Ishikawa (cell line): ENCODE measurements around the gene MRPL42.

Experiments used
- CEBPB ChIP-seq: IDR thresholded peaks from 2 replicates; pipeline ENCODE4 v1.6.1; 2012
- CREB1 ChIP-seq: IDR thresholded peaks from 2 replicates; pipeline ENCODE4 v1.6.1; 2012; ENCODE audit warnings: low read depth
- EGR1 ChIP-seq: IDR thresholded peaks from 2 replicates; pipeline ENCODE4 v1.6.1; 2012
- EP300 ChIP-seq: IDR thresholded peaks from 2 replicates; pipeline ENCODE4 v1.6.1; 2012; ENCODE audit warnings: borderline replicate concordance
- FOXM1 ChIP-seq: IDR thresholded peaks from 2 replicates; pipeline ENCODE4 v1.6.1; 2012; ENCODE audit warnings: low read depth, borderline replicate concordance
- MAX ChIP-seq: IDR thresholded peaks from 2 replicates; pipeline ENCODE4 v1.6.1; 2012
- NFIC ChIP-seq: IDR thresholded peaks from 2 replicates; pipeline ENCODE4 v1.6.1; 2012
- RAD21 ChIP-seq: IDR thresholded peaks from 2 replicates; pipeline ENCODE4 v1.6.1; 2012; ENCODE audit warnings: low read depth
- REST ChIP-seq: IDR thresholded peaks from 2 replicates; pipeline ENCODE4 v1.6.1; 2012; ENCODE audit warnings: low read depth, mild to moderate bottlenecking
- TAF1 ChIP-seq: IDR thresholded peaks from 2 replicates; pipeline ENCODE4 v1.6.1; 2012; ENCODE audit warnings: low read depth, mild to moderate bottlenecking
- TCF12 ChIP-seq: IDR thresholded peaks from 2 replicates; pipeline ENCODE4 v1.6.1; 2012; ENCODE audit warnings: low read depth
- TEAD4 ChIP-seq: IDR thresholded peaks from 2 replicates; pipeline ENCODE4 v1.6.1; 2012
- USF1 ChIP-seq: IDR thresholded peaks from 2 replicates; pipeline ENCODE4 v1.6.1; 2012
- YY1 ChIP-seq: IDR thresholded peaks from 2 replicates; pipeline ENCODE4 v1.6.1; 2012; ENCODE audit warnings: low read depth
- ZBTB7A ChIP-seq: IDR thresholded peaks from 2 replicates; pipeline ENCODE4 v1.6.1; 2012; ENCODE audit warnings: low read depth

The MRPL42 gene

GRCh38 chr12:93536111-93536765, 68.9 kb downstream of the MRPL42 start:
- TF ChIP-seq EP300 (no peak), YY1 (no peak), FOXM1 (no peak), TCF12 (no peak), TEAD4 (no peak), EGR1 (no peak), MAX (no peak), TAF1 (no peak), USF1 (no peak)

GRCh38 chr12:93536766-93537488, 69.6 kb downstream of the MRPL42 start:
- TF ChIP-seq MAX (no peak), TCF12 (no peak), NFIC (no peak), YY1 (no peak), TAF1 (no peak), USF1 (no peak), EP300 (no peak), EGR1 (no peak), ZBTB7A (no peak), CREB1 (no peak), REST (no peak), CEBPB (no peak), FOXM1 (no peak), RAD21 (no peak), TEAD4 (no peak)

- TF ChIP-seq TAF1 (no peak), EGR1 (no peak), TCF12 (no peak), ZBTB7A (no peak), USF1 (no peak), REST (no peak), RAD21 (no peak), MAX (no peak)
Measured at GRCh38 chr12:93537769-93538168, 70.5 kb downstream of the MRPL42 start.

GRCh38 chr12:93539821-93540220, 72.5 kb downstream of the MRPL42 start:
- no peak for TF ChIP-seq YY1

- TF ChIP-seq YY1 (no peak), TCF12 (no peak), RAD21 (no peak), TEAD4 (no peak), CEBPB (no peak), ZBTB7A (no peak), FOXM1 (no peak), EGR1 (no peak), USF1 (no peak), MAX (no peak)
Measured at GRCh38 chr12:93540466-93540865, 73.2 kb downstream of the MRPL42 start.
